C4-2B (cell line): ENCODE measurements around the gene TIPRL.
A peak's percentile ranks its signal among the peaks of the same experiment; 100 is the strongest.

ENCODE experiments used
- H3K27ac ChIP-seq: fragments of 450-650 bp; 2 replicates; pipeline ENCODE4 v1.5.1; 2017
- CTCF ChIP-seq: fragments of 450-650 bp; conservative IDR thresholded peaks from 2 replicates; pipeline ENCODE4 v1.5.1; 2017; ENCODE audit warnings: mild to moderate bottlenecking
- ZFX ChIP-seq: fragments of 450-650 bp; IDR thresholded peaks from 2 replicates; pipeline ENCODE4 v1.6.1; 2017

Gene TIPRL

GRCh38 chr1:168243198-168243597 lies 64.4 kb downstream of the TIPRL start:
- no peak for TF ChIP-seq ZFX
- no peak for TF ChIP-seq CTCF
- peak overlapping the region; percentile 35 for H3K27ac ChIP-seq

GRCh38 chr1:168243636-168244212 lies 65.0 kb downstream of the TIPRL start:
- H3K27ac ChIP-seq: peak overlapping the region; percentile 35
- TF ChIP-seq ZFX (no peak), CTCF (no peak)

- H3K27ac ChIP-seq: no peak overlapping the region
- TF ChIP-seq CTCF (no peak), ZFX (no peak)
Observed at GRCh38 chr1:168245042-168245441, 66.3 kb downstream of the TIPRL start.

- H3K27ac ChIP-seq: no peak overlapping the region
- TF ChIP-seq ZFX (no peak), CTCF (no peak)
Observed at GRCh38 chr1:168246506-168246905, 67.7 kb downstream of the TIPRL start.
